K562 (cell line): ENCODE results near the gene C12orf43. TPM values are rescaled to one million over a fixed set of nuclear protein-coding genes. Genes with fewer than 3 reads are reported as not detected.

Experiments
- DDX20 ChIP-seq: fragments of 450-650 bp; IDR thresholded peaks from 2 replicates; pipeline ENCODE4 v1.6.1; 2016; ENCODE audit warnings: missing genetic modification characterization, low read depth, mild to moderate bottlenecking, missing compliant biosample characterization, moderate library complexity
- EHMT2 ChIP-seq: fragments of 450-650 bp; IDR thresholded peaks from 2 replicates; pipeline ENCODE4 v1.6.1; 2018; ENCODE audit warnings: antibody characterized with exemption
- ELF2 ChIP-seq: fragments of 250-450 bp; sonication (Bioruptor Pico); IDR thresholded peaks from 2 replicates; pipeline ENCODE4 v1.5.0; 2021; ENCODE audit warnings: mild to moderate bottlenecking
- FOXK1 ChIP-seq: sonication (generic); formaldehyde crosslinking; IDR thresholded peaks from 2 replicates; pipeline ENCODE4 v1.8.0; 2022; ENCODE audit warnings: missing genetic modification reagents, mild to moderate bottlenecking, borderline replicate concordance
- HOMEZ ChIP-seq: fragments of 250-450 bp; sonication (Bioruptor Pico); IDR thresholded peaks from 2 replicates; pipeline ENCODE4 v1.4.0; 2020; ENCODE audit warnings: mild to moderate bottlenecking, moderate library complexity
- KLF1 ChIP-seq: fragments of 450-650 bp; IDR thresholded peaks from 2 replicates; pipeline ENCODE4 v1.6.1; 2016; ENCODE audit warnings: missing genetic modification characterization, missing compliant biosample characterization
- KLF6 ChIP-seq: fragments of 250-450 bp; sonication (Bioruptor Pico); IDR thresholded peaks from 2 replicates; pipeline ENCODE4 v1.4.0; 2020; ENCODE audit warnings: mild to moderate bottlenecking, moderate library complexity, borderline replicate concordance
- MTA3 ChIP-seq: fragments of 450-650 bp; formaldehyde crosslinking; IDR thresholded peaks from 2 replicates; pipeline ENCODE4 v1.6.1; 2017; ENCODE audit warnings: mild to moderate bottlenecking, borderline replicate concordance
- MYC ChIP-seq, 2 experiments: fragments of 250-450 bp in 1 of 2; sonication (Bioruptor Pico) in 1 of 2; IDR thresholded peaks; 2 replicates each; pipeline versions ENCODE4 v1.5.1 to v1.6.1; 2012 to 2021; ENCODE audit warnings: low read depth in 2 of 2, borderline replicate concordance in 1 of 2, improper control_type of control experiment in 1 of 2, low read length in 1 of 2, mild to moderate bottlenecking in 1 of 2, moderate library complexity in 1 of 2
- NRF1 ChIP-seq, 2 experiments: fragments of 450-650 bp; IDR thresholded peaks in 1 of 2; conservative IDR thresholded peaks in 1 of 2; 2 replicates each; pipeline ENCODE4 v1.6.1; 2014; ENCODE audit warnings: mild to moderate bottlenecking in 2 of 2
- SREBF1 ChIP-seq: fragments of 150-350 bp; IDR thresholded peaks from 2 replicates; pipeline ENCODE4 v1.6.1; 2014; ENCODE audit warnings: antibody characterized with exemption, low read depth, low read length, borderline replicate concordance
- TAF7 ChIP-seq: fragments of 450-650 bp; IDR thresholded peaks from 2 replicates; pipeline ENCODE4 v1.6.1; 2016; ENCODE audit warnings: missing genetic modification characterization, missing compliant biosample characterization
- TBP ChIP-seq: optimal IDR thresholded peaks from 2 replicates; pipeline ENCODE3; 2011; ENCODE audit warnings: low read depth, low read length, improper control_type of control experiment
- TCF3 ChIP-seq: sonication (generic); formaldehyde crosslinking; IDR thresholded peaks from 2 replicates; pipeline ENCODE4 v1.4.0; 2020; ENCODE audit warnings: mild to moderate bottlenecking, missing genetic modification reagents
- TRIM24 ChIP-seq, 2 experiments: fragments of 450-650 bp; IDR thresholded peaks; 2 replicates each; pipeline ENCODE4 v1.6.1; 2016
- TRIM25 ChIP-seq: fragments of 450-650 bp; IDR thresholded peaks from 2 replicates; pipeline ENCODE4 v1.7.0; 2016; ENCODE audit warnings: borderline replicate concordance
- ZFP91 ChIP-seq: sonication (generic); formaldehyde crosslinking; IDR thresholded peaks from 2 replicates; pipeline ENCODE4 v1.8.0; 2022; ENCODE audit warnings: mild to moderate bottlenecking, missing genetic modification reagents
- ZKSCAN1 ChIP-seq: fragments of 150-350 bp; IDR thresholded peaks from 2 replicates; pipeline ENCODE4 v1.6.1; 2016; ENCODE audit warnings: low read depth, low read length
- ZNF197 ChIP-seq: fragments of 200-800 bp; sonication (Bioruptor generic); IDR thresholded peaks from 2 replicates; pipeline ENCODE4 v1.6.1; 2016; ENCODE audit warnings: low read depth, missing genetic modification characterization, missing compliant biosample characterization
- ZNF347 ChIP-seq: fragments of 450-650 bp; formaldehyde crosslinking; IDR thresholded peaks from 2 replicates; pipeline ENCODE4 v1.4.0; 2020; ENCODE audit warnings: low read depth, mild to moderate bottlenecking, moderate library complexity
- ZNF584 ChIP-seq: fragments of 200-800 bp; sonication (Bioruptor generic); IDR thresholded peaks from 2 replicates; pipeline ENCODE4 v1.6.1; 2016; ENCODE audit warnings: low read depth, mild to moderate bottlenecking, missing genetic modification characterization, missing compliant biosample characterization
- ZNF79 ChIP-seq: fragments of 250-450 bp; sonication (Bioruptor Pico); IDR thresholded peaks from 2 replicates; pipeline ENCODE4 v1.4.0; 2020; ENCODE audit warnings: low read depth, mild to moderate bottlenecking, moderate library complexity
- polyA plus RNA-seq, 8 experiments: library from polyadenylated mRNA; depleted of rRNA in 4 of 8; stranded (reverse) in 5 of 8; unstranded in 3 of 8; fragments of >200 nt; fragmentation: Nextera tagmentation in 2 of 8; fragmentation: Illumina TruSeq in 1 of 8; extraction: Ambion mirVana in 2 of 8; extraction: Trizol in 1 of 8; gene quantifications; 2 replicates each; pipeline versions ENCODE4 v1.2.1 to v1.2.3, GENCODE V29; 2011 to 2014; ENCODE audit warnings: inconsistent platforms in 1 of 8, missing spikeins in 1 of 8
- total RNA-seq, 7 experiments: library from RNA; depleted of rRNA in 6 of 7; stranded (reverse); fragments of >200 nt in 6 of 7; fragmentation: Illumina TruSeq in 2 of 7; extraction: Trizol in 2 of 7; gene quantifications; 2 replicates each; pipeline versions ENCODE4 v1.2.1 to v1.2.3, GENCODE V29; 2011 to 2021; ENCODE audit warnings: low replicate concordance in 1 of 7

Gene C12orf43
- total and polyA plus RNA-seq, 9 of the 15 experiments (the other 6 are each of a cell fraction or from before 2014, with no cell fraction given) = 4.3 to 22.2 (median 16.8) TPM

- TF ChIP-seq ZNF79 (CRISPR knock-in tag) = peak; percentile 46; the same call in 1 of the 2 replicates
- TF ChIP-seq KLF6 (CRISPR knock-in tag) = peak; percentile 91; the same call in 1 of the 2 replicates
- TF ChIP-seq MYC (IDR thresholded peaks at IDR 0.05; ENCODE audit: low read depth, low read length) = peak; percentile 43
- no peak for TF ChIP-seq MYC (CRISPR knock-in tag; IDR thresholded peaks at IDR 0.05; ENCODE audit: borderline replicate concordance, low read depth)
- peak; percentile 90 for TF ChIP-seq TAF7
- peak; percentile 45; the same call in 1 of the 2 replicates for TF ChIP-seq TCF3 (CRISPR knock-in tag)
- no peak for TF ChIP-seq ELF2 (CRISPR knock-in tag)
- no peak for TF ChIP-seq ZKSCAN1
- TF ChIP-seq ZNF584 (CRISPR knock-in tag) = peak; percentile 97
- peak; percentile 32 to 72; a peak in 2 of 4 replicates for TF ChIP-seq TRIM24 (IDR thresholded peaks at IDR 0.05)
- TF ChIP-seq HOMEZ = no peak
- TF ChIP-seq DDX20 = peak; percentile 96
- TF ChIP-seq FOXK1 = no peak
- no peak for TF ChIP-seq TRIM25
- TF ChIP-seq EHMT2 = no peak
- TF ChIP-seq TBP = no peak
- 0 out of 2 replicates have a peak, but pooled peaks have one; percentile 55 for TF ChIP-seq KLF1 (tag)
- TF ChIP-seq ZFP91 (CRISPR knock-in tag) = no peak
- peak; percentile 75; the same call in 1 of the 2 replicates for TF ChIP-seq ZNF347
- no peak for TF ChIP-seq SREBF1
- TF ChIP-seq ZNF197 (CRISPR knock-in tag) = peak; percentile 90; the same call in 1 of the 2 replicates
- TF ChIP-seq MTA3 = no peak
- TF ChIP-seq NRF1 (conservative IDR thresholded peaks at IDR 0.05 in 1 of 2, IDR thresholded peaks at IDR 0.05 in 1 of 2) = 0 out of 4 replicates have a peak, but pooled peaks of 1 of the 2 experiments have one; percentile 27
These were observed 1.7 kb upstream of the C12orf43 start (continued) for GRCh38 chr12:121017966-121018491.
